Spinal cord (tissue), 10 donors: ENCODE measurements around the gene S100A11. TPM values are rescaled to one million over a fixed set of nuclear protein-coding genes. Genes with fewer than 3 reads are reported as not detected.
A peak's percentile ranks its signal among the peaks of the same experiment; 100 is the strongest.

Experiments used
- DNase-seq, 6 donors: peaks; one replicate each; pipeline versions ENCODE4 v3.0.0 to v3.0.0-alpha.2; 2013 to 2015; ENCODE audit warnings: low spot score in 6 of 6, low read depth in 4 of 6
- H3K27ac ChIP-seq: one replicate; pipeline ENCODE4 v1.5.1; 2013; ENCODE audit warnings: low read depth, low read length, control low read depth
- H3K27me3 ChIP-seq: one replicate; pipeline ENCODE4 v1.6.1; 2013; ENCODE audit warnings: low read length; ENCODE audit not compliant: control insufficient read depth, insufficient read depth
- H3K36me3 ChIP-seq: one replicate; pipeline ENCODE4 v1.6.1; 2013; ENCODE audit warnings: low read length; ENCODE audit not compliant: control insufficient read depth, insufficient read depth
- H3K4me1 ChIP-seq: one replicate; pipeline ENCODE4 v1.6.1; 2013; ENCODE audit warnings: low read length; ENCODE audit not compliant: control insufficient read depth, insufficient read depth
- H3K4me3 ChIP-seq: one replicate; pipeline ENCODE4 v1.5.1; 2013; ENCODE audit warnings: low read depth, low read length, control low read depth
- H3K9me3 ChIP-seq: one replicate; pipeline ENCODE4 v1.6.1; 2013; ENCODE audit warnings: low read length; ENCODE audit not compliant: control insufficient read depth, insufficient read depth
- WGBS: methylation state at CpG from one replicate; pipeline ENCODE4 v1.1.5; 2013; ENCODE audit warnings: missing lambda C conversion rate; ENCODE audit not compliant: insufficient coverage; 5-methylcytosine and 5-hydroxymethylcytosine counted together
- polyA plus RNA-seq, 2 donors: library from polyadenylated mRNA; unstranded; fragments of 120-200 nt; gene quantifications; one replicate each; pipeline ENCODE4 v1.2.1, GENCODE V29; 2013; ENCODE audit not compliant: insufficient read length in 2 of 2
- total RNA-seq, 2 donors: library from RNA; depleted of rRNA in 1 of 2; stranded (reverse); fragments of 120-200 nt in 1 of 2; fragments of >200 nt in 1 of 2; gene quantifications; one replicate each; pipeline versions ENCODE4 v1.2.3 to v1.2.4, GENCODE V29; 2013 to 2014
- donor health status: healthy.

Gene S100A11
- total and polyA plus RNA-seq, 4 donors: 17.7 to 153 (median 76.9) TPM

DNA sequence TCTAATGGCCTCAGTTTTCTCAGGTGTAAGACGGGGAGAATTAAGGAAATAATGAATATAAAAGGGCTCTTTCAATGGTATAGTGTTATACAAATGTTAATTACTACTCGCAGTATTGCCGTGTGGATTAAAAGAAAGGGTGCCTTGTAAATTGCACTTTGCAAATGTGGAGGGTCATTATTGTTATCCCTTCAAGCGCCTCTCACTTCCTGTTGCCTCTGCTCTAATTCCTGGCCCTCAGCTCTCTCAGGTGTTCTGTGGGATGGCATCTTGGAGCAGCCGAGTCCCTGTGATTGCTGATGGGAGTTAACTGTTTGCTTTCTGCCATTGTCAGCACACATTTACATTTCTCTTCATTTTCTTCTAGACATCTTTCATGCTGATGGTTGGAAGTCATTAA is 7.1 kb upstream of the S100A11 start:
- Histone ChIP-seq H3K4me3 (no peak overlapping the region), H3K27ac (no peak overlapping the region), H3K9me3 (no peaks in the 10 kb centered on the region), H3K27me3 (peaks cover 11% of the 10 kb centered on the region), H3K4me1 (peaks cover 12% of the 10 kb centered on the region), H3K36me3 (no peaks in the 10 kb centered on the region)
- 17% methylated on average over 1 of the region's 5 CpGs for WGBS
- DNase-seq: no peak

DNA sequence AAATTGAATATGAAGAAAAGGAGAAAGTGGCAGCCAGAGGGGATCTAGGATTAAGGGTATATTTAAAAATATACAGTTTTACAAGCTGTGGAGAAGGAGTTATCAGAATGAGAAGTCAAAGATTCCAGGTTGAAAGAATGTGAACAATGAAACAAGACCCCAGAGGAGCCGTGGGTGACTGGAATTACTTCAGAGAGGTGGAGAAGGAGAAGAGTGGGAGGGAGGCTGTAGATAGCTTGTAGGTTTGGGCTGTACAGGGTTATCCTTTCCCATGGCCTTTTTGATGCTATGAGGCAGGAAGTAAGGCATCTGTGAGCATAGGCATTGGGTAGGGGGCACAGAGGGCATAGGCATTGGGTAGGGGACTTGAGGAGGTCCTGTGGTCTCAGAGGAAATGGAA is 5.2 kb upstream of the S100A11 start:
- H3K27ac ChIP-seq: no peak overlapping the region
- peaks cover 16% of the 10 kb centered on the region for H3K27me3 ChIP-seq
- H3K4me3 ChIP-seq: no peak overlapping the region
- WGBS: 56% methylated on average over 1 of the region's 1 CpG
- no peaks in the 10 kb centered on the region for H3K9me3 ChIP-seq
- no peaks in the 10 kb centered on the region for H3K36me3 ChIP-seq
- DNase-seq: no peak
- H3K4me1 ChIP-seq: peaks cover 3% of the 10 kb centered on the region

DNA sequence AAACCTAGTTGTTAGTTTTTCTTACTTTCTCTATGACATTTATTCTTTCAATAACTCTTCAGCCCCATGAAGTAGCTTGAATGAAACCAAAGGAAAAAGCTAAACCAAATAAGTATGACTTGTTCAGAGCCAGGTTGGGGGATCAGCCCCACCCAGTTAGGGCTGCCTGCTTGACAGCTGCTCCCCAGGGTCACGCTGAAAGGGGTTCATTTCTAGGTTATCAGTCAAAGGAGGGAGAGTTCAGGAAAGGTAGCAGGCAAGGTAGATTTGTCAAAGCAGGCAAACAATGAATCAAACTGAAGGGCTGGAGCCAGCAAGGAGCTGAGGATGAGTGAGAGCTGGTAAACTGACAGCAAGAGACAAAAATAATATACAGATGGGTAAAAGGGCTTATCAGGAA is 3.1 kb upstream of the S100A11 start:
- H3K36me3 ChIP-seq: no peaks in the 10 kb centered on the region
- H3K4me3 ChIP-seq: no peak overlapping the region
- H3K27me3 ChIP-seq: peaks cover 33% of the 10 kb centered on the region
- H3K4me1 ChIP-seq: peaks cover 16% of the 10 kb centered on the region
- no peaks in the 10 kb centered on the region for H3K9me3 ChIP-seq
- H3K27ac ChIP-seq: no peak overlapping the region
- 81% methylated on average over 1 of the region's 1 CpG for WGBS
- DNase-seq: no peak

DNA sequence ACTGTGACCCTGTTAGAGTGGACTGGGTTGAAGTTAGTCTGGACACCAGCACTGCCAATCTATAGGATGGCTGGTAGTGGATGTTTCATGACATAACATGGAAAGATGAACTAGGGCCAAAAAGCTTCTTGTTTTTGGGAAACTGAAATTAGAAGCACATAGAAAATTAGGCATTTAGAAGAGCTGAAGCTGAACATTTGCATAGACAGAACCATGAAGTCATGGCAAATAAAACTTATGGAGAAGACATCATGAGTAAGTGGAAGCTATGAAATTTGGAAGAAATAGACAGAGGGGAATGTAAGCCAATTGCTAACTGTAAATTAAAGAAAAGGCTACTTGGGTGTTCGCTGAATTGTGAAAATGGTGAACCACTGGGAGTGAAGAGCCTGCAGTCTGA is 2.7 kb upstream of the S100A11 start:
- Histone ChIP-seq H3K9me3 (no peaks in the 10 kb centered on the region), H3K4me1 (peaks cover 16% of the 10 kb centered on the region), H3K27me3 (peaks cover 37% of the 10 kb centered on the region), H3K27ac (no peak overlapping the region), H3K4me3 (no peak overlapping the region), H3K36me3 (no peaks in the 10 kb centered on the region)
- DNase-seq: no peak
- no CpG with 5 or more reads among the region's 1 CpG for WGBS

DNA sequence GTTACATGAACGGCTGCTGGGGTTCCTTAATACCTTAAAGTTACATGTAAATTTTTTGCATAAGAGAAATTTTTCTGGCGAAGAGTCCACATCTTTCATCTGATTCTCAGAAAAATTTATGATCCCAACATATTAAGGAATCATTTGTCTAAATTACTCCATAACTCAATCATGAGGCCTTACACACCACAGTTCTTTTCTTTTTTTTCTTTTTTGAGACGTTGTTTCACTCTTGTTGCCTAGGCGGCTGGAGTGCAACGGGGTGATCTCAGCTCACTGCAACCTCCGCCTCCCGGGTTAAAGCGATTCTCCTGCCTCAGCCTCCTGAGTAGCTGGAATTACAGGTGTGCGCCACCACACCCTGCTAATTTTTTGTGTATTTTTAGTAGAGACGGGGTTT is 2.1 kb upstream of the S100A11 start:
- H3K4me3 ChIP-seq: no peak overlapping the region
- H3K36me3 ChIP-seq: no peaks in the 10 kb centered on the region
- no peak for DNase-seq
- H3K4me1 ChIP-seq: peaks cover 16% of the 10 kb centered on the region
- H3K27ac ChIP-seq: no peak overlapping the region
- no peaks in the 10 kb centered on the region for H3K9me3 ChIP-seq
- H3K27me3 ChIP-seq: peaks cover 39% of the 10 kb centered on the region
- WGBS: 90% methylated on average over 7 of the region's 10 CpGs

DNA sequence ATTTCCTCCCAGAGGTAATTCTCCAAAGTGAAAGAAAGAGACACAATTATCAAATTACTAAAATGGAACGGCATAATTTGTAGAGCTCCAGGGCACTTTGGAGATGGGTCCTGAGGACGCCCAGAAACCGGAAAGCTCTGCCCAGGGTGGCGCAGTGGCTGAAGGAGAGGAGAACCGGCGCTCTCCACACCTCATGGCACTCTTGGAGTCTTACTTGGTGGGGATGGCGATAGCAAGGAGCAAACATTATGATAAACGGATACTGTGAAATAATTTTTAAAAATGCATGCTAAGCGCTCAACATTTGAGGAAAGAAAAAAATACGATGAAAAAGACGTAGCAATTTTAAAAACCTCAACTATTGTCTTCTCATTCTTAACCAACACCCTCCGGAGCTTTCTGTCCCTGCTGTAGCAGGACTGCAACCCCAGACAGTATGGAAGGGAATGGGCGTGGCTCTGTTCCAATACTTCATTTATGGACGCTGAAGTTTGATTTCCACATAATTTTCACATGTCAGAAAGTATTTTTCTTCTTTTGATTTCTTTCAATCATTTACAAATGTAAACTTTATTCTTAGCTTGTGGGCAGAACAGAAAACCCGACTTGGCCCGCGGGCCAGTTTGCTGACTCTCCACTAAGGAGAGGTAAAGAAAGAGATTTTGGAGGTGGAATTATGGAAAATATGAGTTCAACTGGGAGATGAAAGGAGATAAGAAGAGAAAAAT is 1.1 kb downstream of the S100A11 start:
- H3K36me3 ChIP-seq: no peaks in the 10 kb centered on the region
- 39% methylated on average over 10 of the region's 17 CpGs for WGBS
- H3K27ac ChIP-seq: peak overlapping the region; percentile 88
- peak in 1 of 6 donors; percentile 12 for DNase-seq
- H3K9me3 ChIP-seq: no peaks in the 10 kb centered on the region
- H3K4me3 ChIP-seq: peak overlapping the region; percentile 62
- H3K4me1 ChIP-seq: peaks cover 16% of the 10 kb centered on the region
- peaks cover 30% of the 10 kb centered on the region for H3K27me3 ChIP-seq

DNA sequence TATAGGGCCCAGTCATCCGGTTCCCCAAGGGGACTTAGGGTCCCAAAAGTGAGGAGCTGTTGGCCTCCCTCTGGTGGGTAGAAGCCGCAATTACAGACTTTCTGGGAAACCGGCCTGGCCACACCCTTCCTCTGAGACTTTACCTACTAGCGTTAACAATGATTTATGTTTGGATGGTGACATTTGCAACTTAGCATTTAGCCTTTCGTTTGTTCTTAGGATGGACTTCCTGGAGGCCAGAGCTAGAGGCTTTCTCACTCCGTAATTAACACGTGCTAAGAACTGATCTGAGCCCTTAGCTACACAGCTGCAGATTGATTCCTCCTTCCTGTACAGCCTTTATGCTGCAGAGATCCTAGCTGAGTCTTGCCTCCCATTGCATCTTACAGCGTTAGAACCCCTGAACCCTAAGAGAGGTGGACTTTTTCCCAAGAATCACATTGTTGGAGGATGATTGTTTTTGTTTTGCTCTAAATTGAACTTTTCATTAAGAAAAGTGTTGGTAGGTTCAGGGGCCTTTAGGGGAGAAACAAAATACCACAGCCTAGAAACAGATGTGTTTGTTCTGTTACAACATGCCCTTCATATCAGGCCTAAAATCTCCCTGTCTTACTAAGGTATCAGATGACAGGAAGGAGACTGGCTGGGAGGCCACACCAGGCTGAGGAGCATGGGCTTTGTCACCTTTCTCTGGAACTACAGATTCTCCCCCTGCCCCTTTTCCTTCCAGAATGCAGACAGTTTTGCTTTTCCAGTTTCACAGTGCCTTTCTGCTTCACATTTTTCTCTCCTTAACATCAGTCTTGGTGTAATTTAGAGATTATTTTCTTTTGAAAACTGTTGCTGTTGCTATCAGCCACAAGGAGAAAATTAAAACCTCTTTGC is 1.9 kb downstream of the S100A11 start:
- H3K4me3 ChIP-seq: peak overlapping the region; percentile 11
- DNase-seq: peak in 1 of 6 donors; percentile 49
- H3K27me3 ChIP-seq: peaks cover 30% of the 10 kb centered on the region
- peaks cover 16% of the 10 kb centered on the region for H3K4me1 ChIP-seq
- H3K27ac ChIP-seq: no peak overlapping the region
- no peaks in the 10 kb centered on the region for H3K9me3 ChIP-seq
- WGBS: 21% methylated on average over 6 of the region's 8 CpGs
- no peaks in the 10 kb centered on the region for H3K36me3 ChIP-seq

DNA sequence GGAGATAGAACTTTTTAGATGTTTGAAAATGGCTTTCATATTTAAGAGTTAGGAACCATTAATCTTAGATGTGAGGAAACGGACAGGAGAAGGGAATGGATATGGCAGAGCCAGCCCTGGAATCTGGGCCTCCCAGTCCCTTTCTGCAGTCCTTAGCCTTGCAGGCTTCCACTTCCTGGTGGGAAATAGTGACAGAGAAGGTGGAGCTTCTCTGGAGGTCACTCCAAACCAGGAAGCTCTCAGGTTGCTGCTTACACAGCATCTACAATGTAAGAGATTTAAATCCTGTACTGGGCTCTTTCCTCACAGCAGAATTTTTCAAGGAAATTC is 2.5 kb downstream of the S100A11 start:
- H3K4me1 ChIP-seq: peaks cover 16% of the 10 kb centered on the region
- peaks cover 30% of the 10 kb centered on the region for H3K27me3 ChIP-seq
- 89% methylated on average over 1 of the region's 1 CpG for WGBS
- H3K4me3 ChIP-seq: no peak overlapping the region
- DNase-seq: no peak
- H3K9me3 ChIP-seq: no peaks in the 10 kb centered on the region
- H3K36me3 ChIP-seq: no peaks in the 10 kb centered on the region
- no peak overlapping the region for H3K27ac ChIP-seq

DNA sequence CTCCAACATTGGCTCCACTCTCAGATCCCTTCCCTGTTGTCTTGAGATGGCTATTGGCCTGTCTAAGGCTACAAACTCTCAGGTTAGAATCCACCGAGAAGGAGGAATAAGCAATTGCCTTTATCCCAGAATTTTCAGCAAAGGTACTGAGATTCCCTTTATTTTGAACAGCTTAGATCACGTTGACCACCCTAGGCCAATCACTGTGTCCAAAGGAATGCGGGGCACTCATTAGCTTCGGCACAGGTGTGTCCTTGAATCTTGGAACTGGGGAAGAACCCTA is 6.9 kb downstream of the S100A11 start:
- H3K4me3 ChIP-seq: no peak overlapping the region
- no peak overlapping the region for H3K27ac ChIP-seq
- DNase-seq: no peak
- no peaks in the 10 kb centered on the region for H3K9me3 ChIP-seq
- no peaks in the 10 kb centered on the region for H3K36me3 ChIP-seq
- H3K4me1 ChIP-seq: no peaks in the 10 kb centered on the region
- peaks cover 8% of the 10 kb centered on the region for H3K27me3 ChIP-seq
- 89% methylated on average over 3 of the region's 4 CpGs for WGBS
